ENCODE results near the gene TMEM141.

Gene TMEM141

DNA sequence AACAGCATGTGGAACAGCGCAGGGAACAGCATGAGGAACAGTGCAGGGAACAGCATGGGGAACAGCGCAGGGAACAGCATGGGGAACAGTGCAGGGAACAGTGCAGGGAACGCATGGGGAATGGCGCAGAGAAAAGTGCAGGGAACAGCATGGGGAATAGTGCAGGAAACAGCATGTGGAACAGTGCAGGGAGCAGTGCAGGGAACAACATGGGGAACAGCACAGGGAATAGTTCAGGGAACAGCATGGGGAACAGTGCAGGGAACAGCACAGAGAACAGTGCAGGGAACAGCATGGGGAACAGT lies 35.1 kb upstream of the TMEM141 start:
- DNase-seq (ENCODE audit: low read depth) = no peak
- TF ChIP-seq, protein P1, sequence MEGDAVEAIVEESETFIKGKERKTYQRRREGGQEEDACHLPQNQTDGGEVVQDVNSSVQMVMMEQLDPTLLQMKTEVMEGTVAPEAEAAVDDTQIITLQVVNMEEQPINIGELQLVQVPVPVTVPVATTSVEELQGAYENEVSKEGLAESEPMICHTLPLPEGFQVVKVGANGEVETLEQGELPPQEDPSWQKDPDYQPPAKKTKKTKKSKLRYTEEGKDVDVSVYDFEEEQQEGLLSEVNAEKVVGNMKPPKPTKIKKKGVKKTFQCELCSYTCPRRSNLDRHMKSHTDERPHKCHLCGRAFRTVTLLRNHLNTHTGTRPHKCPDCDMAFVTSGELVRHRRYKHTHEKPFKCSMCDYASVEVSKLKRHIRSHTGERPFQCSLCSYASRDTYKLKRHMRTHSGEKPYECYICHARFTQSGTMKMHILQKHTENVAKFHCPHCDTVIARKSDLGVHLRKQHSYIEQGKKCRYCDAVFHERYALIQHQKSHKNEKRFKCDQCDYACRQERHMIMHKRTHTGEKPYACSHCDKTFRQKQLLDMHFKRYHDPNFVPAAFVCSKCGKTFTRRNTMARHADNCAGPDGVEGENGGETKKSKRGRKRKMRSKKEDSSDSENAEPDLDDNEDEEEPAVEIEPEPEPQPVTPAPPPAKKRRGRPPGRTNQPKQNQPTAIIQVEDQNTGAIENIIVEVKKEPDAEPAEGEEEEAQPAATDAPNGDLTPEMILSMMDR (IDR thresholded peaks at IDR 0.05; ENCODE audit: low read length, missing control alignments) = no peak
- H3K4me3 ChIP-seq (replicated peaks; ENCODE audit: low read depth, low read length) = no peak overlapping the region

DNA sequence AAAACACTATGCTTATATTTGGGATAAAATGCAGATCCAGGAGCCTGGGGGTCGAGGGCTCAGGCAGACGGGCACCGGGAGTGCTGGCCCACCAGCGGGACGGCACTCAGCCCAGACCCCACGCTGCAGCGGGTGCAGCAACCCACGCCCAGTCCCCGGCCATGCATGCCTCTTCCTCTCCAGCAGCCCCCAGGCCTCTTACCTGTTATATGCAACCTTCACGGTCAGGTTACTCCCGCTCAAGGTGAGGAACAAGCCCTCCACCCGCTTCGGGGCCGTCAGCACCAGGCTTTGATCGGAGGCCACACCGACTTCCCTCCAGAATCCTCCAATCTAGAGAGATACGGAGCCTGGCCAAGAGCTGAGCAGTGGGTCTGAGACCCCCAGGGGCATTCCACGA lies 34.3 kb upstream of the TMEM141 start:
- TF ChIP-seq, protein P1 (IDR thresholded peaks at IDR 0.05; ENCODE audit: low read length, missing control alignments) = no peak
- DNase-seq (ENCODE audit: low read depth) = no peak
- no peak overlapping the region for H3K4me3 ChIP-seq (replicated peaks; ENCODE audit: low read depth, low read length)

DNA sequence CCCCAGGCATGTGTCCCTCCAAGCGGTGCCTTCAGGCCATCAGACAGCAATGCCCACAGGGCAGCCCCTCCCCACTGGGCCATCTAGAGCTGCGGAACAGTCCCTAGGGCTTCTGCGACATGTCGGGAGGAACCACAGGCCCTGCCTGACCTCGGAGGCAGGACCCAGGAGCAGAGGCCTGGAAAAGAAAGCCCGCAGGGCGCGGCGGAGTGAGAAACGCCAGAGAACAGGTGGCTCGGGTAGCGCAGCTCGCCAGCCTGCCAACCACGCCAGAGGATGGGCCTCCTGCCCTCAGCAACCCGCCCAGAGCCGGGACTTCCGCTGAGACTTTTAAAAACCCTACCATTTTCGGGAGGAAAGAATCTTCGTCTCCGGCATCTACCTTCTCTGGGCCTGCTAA lies 33.8 kb upstream of the TMEM141 start:
- TF ChIP-seq, protein P1 (IDR thresholded peaks at IDR 0.05; ENCODE audit: low read length, missing control alignments) = no peak
- H3K4me3 ChIP-seq (replicated peaks; ENCODE audit: low read depth, low read length) = no peak overlapping the region
- DNase-seq (ENCODE audit: low read depth) = no peak

DNA sequence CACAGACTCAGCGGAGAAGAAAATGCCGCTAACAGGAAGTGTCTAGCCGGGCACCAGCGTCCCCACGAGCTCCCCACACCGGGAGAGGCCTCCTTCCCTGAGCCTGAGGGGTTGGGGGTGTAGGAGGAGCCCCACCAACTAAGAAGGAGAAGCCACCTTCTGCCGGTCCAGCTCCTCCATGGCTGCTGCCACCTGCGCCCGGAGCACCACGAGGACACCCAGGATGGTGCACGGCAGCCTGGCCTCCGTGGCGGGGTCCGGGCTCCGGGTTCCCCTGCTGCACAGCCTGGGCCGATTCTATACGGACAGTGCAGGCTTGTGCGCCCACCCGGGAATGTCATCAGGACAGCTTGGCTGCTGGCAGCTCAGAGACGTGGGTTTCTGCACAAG lies 33.4 kb upstream of the TMEM141 start:
- DNase-seq (ENCODE audit: low read depth) = no peak
- no peak overlapping the region for H3K4me3 ChIP-seq (replicated peaks; ENCODE audit: low read depth, low read length)
- TF ChIP-seq, protein P1 (IDR thresholded peaks at IDR 0.05; ENCODE audit: low read length, missing control alignments) = no peak

DNA sequence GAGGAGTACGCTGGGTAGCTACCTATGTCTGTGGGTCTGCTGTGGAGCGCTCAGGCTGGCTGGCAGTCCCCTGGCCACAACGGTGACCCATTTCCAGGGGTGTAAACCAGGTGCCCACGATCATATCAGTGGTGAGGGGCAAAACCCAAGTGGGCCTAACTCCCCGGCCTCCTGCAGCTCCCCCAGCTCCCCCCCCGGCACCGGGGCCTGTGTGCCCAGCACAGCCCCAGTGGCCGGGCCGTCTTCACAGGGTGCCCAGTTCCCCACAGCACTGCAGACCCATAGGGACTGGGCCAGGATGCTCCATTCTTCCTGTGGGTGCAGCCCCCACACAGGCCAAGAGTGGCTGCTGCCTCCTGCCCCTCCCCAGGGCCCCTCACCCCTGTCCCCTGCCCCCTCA lies 32.1 kb upstream of the TMEM141 start:
- no peak for DNase-seq (ENCODE audit: low read depth)
- no peak overlapping the region for H3K4me3 ChIP-seq (replicated peaks; ENCODE audit: low read depth, low read length)
- TF ChIP-seq, protein P1 (IDR thresholded peaks at IDR 0.05; ENCODE audit: low read length, missing control alignments) = no peak

DNA sequence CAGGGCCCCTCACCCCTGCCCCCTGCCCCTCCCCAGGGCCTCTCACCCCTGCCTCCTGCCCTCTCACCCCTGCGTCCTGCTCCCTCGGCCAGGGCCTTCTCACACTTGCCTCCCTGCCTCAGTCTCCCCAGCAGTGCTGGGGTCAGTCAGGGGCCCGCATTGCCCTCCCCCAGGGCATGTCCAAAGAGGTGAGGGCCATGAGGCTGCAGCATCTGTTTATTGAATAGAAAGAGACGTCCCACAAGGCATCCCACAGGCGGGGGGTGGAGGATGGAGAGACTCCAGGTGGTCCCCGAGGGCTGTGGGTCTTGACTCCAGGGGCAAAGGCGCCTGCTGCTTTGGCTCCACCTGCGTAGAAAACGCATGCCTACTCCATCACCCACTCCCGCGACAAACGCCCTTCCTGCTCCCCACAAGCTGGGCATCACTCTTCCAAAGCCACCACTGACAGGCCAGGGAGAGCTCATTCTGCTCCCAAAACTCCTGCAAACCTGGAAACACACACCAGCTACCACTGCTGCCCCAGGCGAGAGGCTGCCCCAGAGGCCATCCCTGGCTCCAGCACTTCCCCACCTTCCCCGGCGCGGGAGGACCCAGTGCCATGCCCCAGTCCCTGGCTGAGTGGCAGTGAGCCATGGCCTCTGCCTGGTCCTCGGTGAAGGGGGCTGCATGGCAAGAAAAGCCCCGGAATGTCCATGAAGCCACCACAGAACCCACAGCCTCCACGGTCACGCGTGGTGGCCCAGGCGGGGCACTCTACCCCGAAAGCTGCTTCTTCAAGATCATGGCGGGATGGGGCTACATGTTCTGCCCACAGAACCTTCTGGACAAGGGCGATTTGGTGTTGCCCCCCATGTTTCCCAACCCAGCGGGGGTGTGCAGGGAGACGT lies 31.5 kb upstream of the TMEM141 start:
- TF ChIP-seq, protein P1 (IDR thresholded peaks at IDR 0.05; ENCODE audit: low read length, missing control alignments) = no peak
- DNase-seq (ENCODE audit: low read depth) = no peak
- H3K4me3 ChIP-seq (replicated peaks; ENCODE audit: low read depth, low read length) = no peak overlapping the region

DNA sequence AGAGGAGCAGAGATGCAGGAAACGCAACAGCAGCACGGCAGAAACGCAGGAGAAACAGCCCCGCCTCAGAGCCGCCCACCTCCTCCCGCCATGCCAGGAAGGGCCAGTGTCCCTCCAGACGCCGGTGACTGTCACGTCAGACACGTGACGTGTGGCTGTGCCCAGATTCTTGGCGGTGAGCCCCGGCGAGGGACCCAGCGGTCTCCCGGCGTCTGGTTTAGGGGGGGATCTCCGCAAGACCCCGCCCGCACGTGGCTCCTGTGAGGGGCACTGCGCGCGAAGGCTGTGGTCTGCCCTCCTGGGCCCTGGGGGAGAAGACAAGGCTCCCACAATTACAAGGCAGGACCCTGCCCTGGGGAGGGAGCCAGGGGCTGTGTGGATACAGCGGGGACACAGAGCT lies 30.7 kb upstream of the TMEM141 start:
- TF ChIP-seq, protein P1 (IDR thresholded peaks at IDR 0.05; ENCODE audit: low read length, missing control alignments) = no peak
- no peak for DNase-seq (ENCODE audit: low read depth)
- no peak overlapping the region for H3K4me3 ChIP-seq (replicated peaks; ENCODE audit: low read depth, low read length)
